ENCODE results near the gene CPSF4L. TPM values are rescaled to one million over a fixed set of nuclear protein-coding genes. Genes with fewer than 3 reads are reported as not detected.

CPSF4L gene
- polyA plus RNA-seq, 1 experiment = not detected

GRCh38 chr17:73215447-73215846 is 46.2 kb downstream of the CPSF4L start:
- ChIA-PET POLR2A (no interaction called here), CTCF (interaction anchor here (0.6 to 3.3 kb wide), 2 partner anchors 24 to 491 kb away, joined by 3 to 12 read pairs; no protein-coding TSS in a partner anchor)
- Histone ChIP-seq H3K27me3 (ENCODE audit: control insufficient read depth, insufficient read depth, low read length) (no peaks in the 10 kb centered on the region), H3K9me3 (ENCODE audit: control insufficient read depth, insufficient read depth, low read length) (no peaks in the 10 kb centered on the region), H3K4me3 (ENCODE audit: low read depth, low read length) (no peak overlapping the region), H3K27ac (ENCODE audit: low read depth, low read length) (no peak overlapping the region)
- DNase-seq (ENCODE audit: low read depth, low spot score) = no peak
- TF ChIP-seq CTCF (IDR thresholded peaks at IDR 0.05; ENCODE audit: low read depth, low read length) = peak; percentile 10; the same call in 1 of the 2 replicates

DNA sequence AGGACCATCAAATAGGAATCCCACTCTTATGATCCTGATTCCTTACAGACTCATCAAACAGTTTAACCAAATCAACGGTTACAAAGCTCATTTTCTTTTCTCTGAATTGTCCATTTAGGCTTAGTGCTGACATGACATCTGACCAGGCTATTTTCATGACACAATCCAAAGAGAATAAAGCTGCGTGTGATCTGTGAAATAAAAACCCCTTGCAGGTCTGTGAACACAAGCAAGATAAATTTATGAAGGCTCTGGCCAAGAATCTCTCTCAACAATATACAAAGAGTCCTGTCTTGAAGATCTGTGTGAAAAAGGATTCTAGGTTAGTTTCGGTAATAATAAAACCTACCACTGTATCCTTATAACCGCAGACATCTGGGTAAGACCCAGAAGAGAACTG is 46.8 kb downstream of the CPSF4L start:
- POLR2A ChIA-PET = interaction anchor here (1.0 kb wide), 1 partner anchor 17 kb away, joined by 4 read pairs; a partner anchor contains a TSS
- TF ChIP-seq CTCF (IDR thresholded peaks at IDR 0.05; ENCODE audit: low read depth, low read length) = no peak
- CTCF ChIA-PET = no interaction called here
- Histone ChIP-seq H3K4me3 (ENCODE audit: low read depth, low read length) (no peak overlapping the region), H3K27ac (ENCODE audit: low read depth, low read length) (no peak overlapping the region), H3K9me3 (ENCODE audit: control insufficient read depth, insufficient read depth, low read length) (no peaks in the 10 kb centered on the region), H3K27me3 (ENCODE audit: control insufficient read depth, insufficient read depth, low read length) (no peaks in the 10 kb centered on the region)
- no peak for DNase-seq (ENCODE audit: low read depth, low spot score)

GRCh38 chr17:73214008-73214407 is 47.7 kb downstream of the CPSF4L start:
- ChIA-PET POLR2A (interaction anchor here (1.0 kb wide), 1 partner anchor 18 kb away, joined by 4 read pairs; a partner anchor contains a TSS), CTCF (no interaction called here)
- DNase-seq (ENCODE audit: low read depth, low spot score) = no peak

DNA sequence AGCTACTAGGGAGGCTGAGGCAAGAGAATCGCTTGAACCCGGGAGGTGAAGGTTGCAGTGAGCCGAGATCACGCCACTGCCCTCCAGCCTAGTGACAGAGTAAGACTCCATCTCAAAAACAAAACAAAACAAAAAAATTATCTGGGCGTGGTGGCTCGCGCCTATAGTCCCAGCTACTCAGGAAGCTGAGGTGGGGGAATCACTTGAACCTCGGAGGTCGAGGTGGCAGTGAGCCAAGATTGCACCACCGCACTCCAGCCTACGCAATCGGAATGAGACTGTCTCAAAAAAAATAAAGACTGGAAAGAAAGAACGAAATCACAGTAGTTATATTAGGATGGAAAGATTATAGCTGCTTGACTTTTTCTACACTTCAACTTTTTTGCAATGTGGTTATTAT is 49.9 kb downstream of the CPSF4L start:
- Histone ChIP-seq H3K27ac (ENCODE audit: low read depth, low read length) (no peak overlapping the region), H3K4me3 (ENCODE audit: low read depth, low read length) (no peak overlapping the region), H3K27me3 (ENCODE audit: control insufficient read depth, insufficient read depth, low read length) (no peaks in the 10 kb centered on the region), H3K9me3 (ENCODE audit: control insufficient read depth, insufficient read depth, low read length) (no peaks in the 10 kb centered on the region)
- ChIA-PET POLR2A (no interaction called here), CTCF (interaction anchor here (0.7 to 1.0 kb wide), 3 partner anchors 11 to 486 kb away, joined by 4 to 7 read pairs (median 5); no protein-coding TSS in a partner anchor)
- no peak for DNase-seq (ENCODE audit: low read depth, low spot score)
- TF ChIP-seq CTCF (IDR thresholded peaks at IDR 0.05; ENCODE audit: low read depth, low read length) = no peak

More at GRCh38 chr17:73214008-73214407, 47.7 kb downstream of the CPSF4L start:
- Histone ChIP-seq H3K4me3 (ENCODE audit: low read depth, low read length) (no peak overlapping the region), H3K27me3 (ENCODE audit: control insufficient read depth, insufficient read depth, low read length) (no peaks in the 10 kb centered on the region), H3K27ac (ENCODE audit: low read depth, low read length) (no peak overlapping the region), H3K9me3 (ENCODE audit: control insufficient read depth, insufficient read depth, low read length) (no peaks in the 10 kb centered on the region)
- no peak for TF ChIP-seq CTCF (IDR thresholded peaks at IDR 0.05; ENCODE audit: low read depth, low read length)

DNA sequence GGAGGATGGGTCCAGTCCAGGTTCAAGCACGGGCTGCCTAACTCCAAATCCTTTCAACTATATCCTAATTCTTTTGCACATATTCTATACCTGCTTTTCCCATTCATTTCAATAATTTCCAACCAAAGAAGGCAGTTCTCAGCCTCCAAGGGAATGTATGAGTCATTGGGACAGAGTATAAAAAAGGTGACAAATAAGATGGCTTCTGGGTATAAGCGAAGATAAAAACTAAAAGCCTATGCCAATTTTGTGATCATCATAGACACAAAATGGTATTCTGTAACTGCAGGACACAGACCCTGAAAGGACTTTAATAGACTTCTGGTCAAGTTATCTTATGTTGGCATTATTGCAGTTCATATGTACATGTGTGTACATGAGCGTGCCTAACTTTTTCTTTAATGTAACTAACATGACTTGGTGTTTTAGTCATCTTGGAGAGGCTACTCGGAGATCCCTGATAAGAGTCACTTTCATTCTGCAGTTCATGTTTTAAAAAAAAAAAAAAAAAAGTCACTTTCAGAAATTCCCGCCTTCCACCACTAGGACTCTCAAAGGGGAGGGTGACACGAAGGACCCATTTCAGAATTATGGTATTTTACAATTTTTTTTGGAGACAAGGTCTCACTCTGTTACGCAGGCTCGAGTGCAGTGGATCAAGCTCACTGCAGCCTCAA is 51.5 kb downstream of the CPSF4L start:
- H3K9me3 ChIP-seq (ENCODE audit: control insufficient read depth, insufficient read depth, low read length) = no peaks in the 10 kb centered on the region
- TF ChIP-seq CTCF (IDR thresholded peaks at IDR 0.05; ENCODE audit: low read depth, low read length) = peak; percentile 42; the same call in 1 of the 2 replicates
- no peaks in the 10 kb centered on the region for H3K27me3 ChIP-seq (ENCODE audit: control insufficient read depth, insufficient read depth, low read length)
- H3K4me3 ChIP-seq (ENCODE audit: low read depth, low read length) = no peak overlapping the region
- no peak for DNase-seq (ENCODE audit: low read depth, low spot score)
- ChIA-PET POLR2A (no interaction called here), CTCF (interaction anchor here (0.7 to 0.9 kb wide), 3 partner anchors 19 to 224 kb away, joined by 3 to 4 read pairs (median 4); no protein-coding TSS in a partner anchor)
- no peak overlapping the region for H3K27ac ChIP-seq (ENCODE audit: low read depth, low read length)
